Epithelial cell of esophagus (primary cell): ENCODE results near the gene ARID1B.

Source experiments
- DNase-seq: peaks from one replicate; pipeline ENCODE4 v3.0.0; 2010; ENCODE audit warnings: low read depth
- H3K4me3 ChIP-seq: 2 replicates; pipeline ENCODE4 v1.5.1; 2011; ENCODE audit warnings: mild to moderate bottlenecking, low read length, control low read depth
- TF ChIP-seq, protein P1 (sequence below): IDR thresholded peaks from 2 replicates; pipeline ENCODE4 v1.5.1; 2011; ENCODE audit warnings: low read depth, mild to moderate bottlenecking, low read length, control low read depth, inconsistent platforms; ENCODE audit not compliant: insufficient read depth; ENCODE audit errors: missing control alignments

Gene ARID1B

DNA sequence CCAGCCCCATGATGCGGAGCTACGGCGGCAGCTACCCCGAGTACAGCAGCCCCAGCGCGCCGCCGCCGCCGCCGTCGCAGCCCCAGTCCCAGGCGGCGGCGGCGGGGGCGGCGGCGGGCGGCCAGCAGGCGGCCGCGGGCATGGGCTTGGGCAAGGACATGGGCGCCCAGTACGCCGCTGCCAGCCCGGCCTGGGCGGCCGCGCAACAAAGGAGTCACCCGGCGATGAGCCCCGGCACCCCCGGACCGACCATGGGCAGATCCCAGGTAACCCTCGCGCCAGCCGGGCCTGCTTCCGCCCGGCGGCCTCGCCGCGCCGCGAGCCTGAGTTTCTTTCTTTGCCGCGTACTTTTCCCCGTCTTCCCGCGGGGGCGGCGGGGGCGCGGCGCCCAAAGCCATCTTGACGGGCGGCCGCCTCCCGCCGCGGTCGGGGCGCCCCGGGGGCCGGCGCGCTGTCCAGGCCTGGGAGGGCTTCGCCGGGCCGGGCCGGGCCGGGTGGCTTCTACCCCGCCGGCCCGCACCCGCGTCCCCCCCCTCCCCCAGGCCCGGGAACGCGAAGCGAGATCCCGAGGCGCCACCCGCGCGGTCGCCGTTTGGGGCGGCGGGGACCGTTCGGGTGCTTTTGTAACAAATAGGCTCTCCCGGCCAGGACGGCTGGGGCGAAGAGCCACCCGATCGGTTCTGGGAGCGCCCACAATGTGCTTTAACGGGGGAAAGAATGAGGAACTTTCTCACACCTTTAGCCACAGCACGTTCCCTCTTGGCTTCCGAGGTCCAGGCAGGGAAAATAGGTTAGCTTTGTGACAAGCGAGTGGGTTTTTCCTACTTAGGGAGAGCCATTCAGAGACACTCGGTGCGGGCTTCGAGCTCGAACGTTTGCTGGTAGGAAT is 2.3 kb downstream of the ARID1B start:
- H3K4me3 ChIP-seq, result peak overlapping the region; percentile 77
- peak; percentile 43 for DNase-seq
- TF ChIP-seq, protein P1, sequence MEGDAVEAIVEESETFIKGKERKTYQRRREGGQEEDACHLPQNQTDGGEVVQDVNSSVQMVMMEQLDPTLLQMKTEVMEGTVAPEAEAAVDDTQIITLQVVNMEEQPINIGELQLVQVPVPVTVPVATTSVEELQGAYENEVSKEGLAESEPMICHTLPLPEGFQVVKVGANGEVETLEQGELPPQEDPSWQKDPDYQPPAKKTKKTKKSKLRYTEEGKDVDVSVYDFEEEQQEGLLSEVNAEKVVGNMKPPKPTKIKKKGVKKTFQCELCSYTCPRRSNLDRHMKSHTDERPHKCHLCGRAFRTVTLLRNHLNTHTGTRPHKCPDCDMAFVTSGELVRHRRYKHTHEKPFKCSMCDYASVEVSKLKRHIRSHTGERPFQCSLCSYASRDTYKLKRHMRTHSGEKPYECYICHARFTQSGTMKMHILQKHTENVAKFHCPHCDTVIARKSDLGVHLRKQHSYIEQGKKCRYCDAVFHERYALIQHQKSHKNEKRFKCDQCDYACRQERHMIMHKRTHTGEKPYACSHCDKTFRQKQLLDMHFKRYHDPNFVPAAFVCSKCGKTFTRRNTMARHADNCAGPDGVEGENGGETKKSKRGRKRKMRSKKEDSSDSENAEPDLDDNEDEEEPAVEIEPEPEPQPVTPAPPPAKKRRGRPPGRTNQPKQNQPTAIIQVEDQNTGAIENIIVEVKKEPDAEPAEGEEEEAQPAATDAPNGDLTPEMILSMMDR, result no peak

- TF ChIP-seq, protein P1, result no peak
- H3K4me3 ChIP-seq, result peak overlapping the region; percentile 77
- DNase-seq, result peak; percentile 96
These were observed 3.0 kb downstream of the ARID1B start for GRCh38 chr6:156780102-156780641.

GRCh38 chr6:156780962-156781853 is 4.0 kb downstream of the ARID1B start:
- H3K4me3 ChIP-seq, result peak overlapping the region; percentile 77
- TF ChIP-seq, protein P1, result no peak
- DNase-seq, result no peak

- DNase-seq, result no peak
- peak overlapping the region; percentile 77 for H3K4me3 ChIP-seq
- TF ChIP-seq, protein P1, result no peak
These were observed 4.9 kb downstream of the ARID1B start for GRCh38 chr6:156781861-156782631.

- TF ChIP-seq, protein P1, result no peak
- DNase-seq, result no peak
- peak overlapping the region; percentile 77 for H3K4me3 ChIP-seq
These were observed 5.6 kb downstream of the ARID1B start for GRCh38 chr6:156782691-156783320.

DNA sequence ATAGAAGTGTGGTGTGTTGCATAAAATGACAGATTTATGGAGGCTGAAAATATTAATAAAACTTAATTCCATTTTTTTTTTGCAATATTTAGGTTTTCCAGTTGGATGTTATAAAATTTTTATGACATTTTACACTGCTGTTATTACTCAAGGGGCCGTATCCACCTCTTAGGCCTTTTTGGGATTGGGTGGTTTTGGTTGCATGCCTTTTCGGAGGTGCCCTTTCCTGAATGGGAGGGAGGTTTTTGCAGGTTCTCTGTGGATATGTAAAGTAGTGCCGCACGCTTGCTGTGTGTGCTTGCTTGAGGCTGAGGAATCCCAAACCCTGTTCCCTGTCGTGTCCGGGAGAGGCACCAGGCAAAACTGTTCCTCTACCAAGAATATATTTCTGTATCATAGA is 6.8 kb downstream of the ARID1B start:
- H3K4me3 ChIP-seq, result no peak overlapping the region
- DNase-seq, result no peak
- TF ChIP-seq, protein P1, result no peak
